Pancreas (tissue), 10 donors: ENCODE measurements around the gene COG4. TPM values are rescaled to one million over a fixed set of nuclear protein-coding genes. Genes with fewer than 3 reads are reported as not detected.

Experiments
- ATAC-seq, 4 donors: fragments of 200-7000 bp; cut with Tn5 transposase; one replicate each; pipeline versions ENCODE4 v1.8.0 to v1.9.1; 2020; ENCODE audit warnings: mild to moderate bottlenecking in 4 of 4, moderate library complexity in 4 of 4
- DNase-seq, 6 donors: peaks; one replicate each; pipeline ENCODE4 v3.0.0-alpha.2; 2020
- FAIRE-seq: peaks from 2 replicates; lab custom pipeline; 2012; peaks lifted over from hg19 to GRCh38; lab: Jason Lieb, UNC
- H3K27ac ChIP-seq, 4 donors: fragments of 200-600 bp; sonication (generic); 1 replicate in 3 of 4; 2 replicates in 1 of 4; pipeline versions ENCODE4 v1.5.0 to v1.8.0; 2020
- H3K27me3 ChIP-seq, 4 donors: fragments of 200-600 bp; one replicate each; pipeline ENCODE4 v1.8.0; 2021
- H3K36me3 ChIP-seq, 3 donors: fragments of 200-600 bp; sonication (generic) in 1 of 3; one replicate each; pipeline versions ENCODE4 v1.5.0 to v1.8.0; 2020 to 2021
- H3K4me1 ChIP-seq, 3 donors: fragments of 200-600 bp; one replicate each; pipeline ENCODE4 v1.8.0; 2021
- H3K4me3 ChIP-seq, 4 donors: fragments of 200-600 bp; sonication (generic) in 2 of 4; one replicate each; pipeline versions ENCODE4 v1.5.0 to v1.8.0; 2020 to 2021
- H3K9me3 ChIP-seq, 4 donors: fragments of 200-600 bp; one replicate each; pipeline ENCODE4 v1.8.0; 2021
- CTCF ChIP-seq, 4 donors: fragments of 200-600 bp; sonication (generic) in 3 of 4; IDR thresholded peaks; one replicate each; pipeline versions ENCODE4 v1.5.0 to v1.8.0; 2021; ENCODE audit warnings: antibody characterized with exemption in 4 of 4
- WGBS, 2 donors: extraction: QIAGEN DNeasy Blood & Tissue Kit; methylation state at CpG; one replicate each; pipeline ENCODE4 v1.1.7; 2013; 5-methylcytosine and 5-hydroxymethylcytosine counted together
- intact Hi-C, 3 donors: fragments of 100-400 bp; cut with DNase I; formaldehyde crosslinking; loops; one replicate each; pipeline versions ENCODE4 v1.11.1 to v1.14.2; 2022
- polyA plus RNA-seq, 2 donors: library from polyadenylated mRNA; stranded (reverse); fragments of 200-250 nt; gene quantifications; one replicate each; pipeline ENCODE4 v1.2.3, GENCODE V29; 2013
- total RNA-seq, 6 donors: library from RNA; stranded (reverse); fragmentation: NEBNext Ultra II Directional in 4 of 6; extraction: Animal tissue kit (Norgen Biotek cat#: 25700) in 4 of 6; gene quantifications; one replicate each; pipeline versions ENCODE4 v1.2.1 to v1.2.4, GENCODE V29; 2021 to 2023
- donor health status: healthy with polysubstance abuse.
- donor health status: DM: no; HTN: no; CAD: no; lungs with moderate emphysema.
- donor health status: DM: no; HTN: no; CAD: no.
- donor health status: control.
- donor health status: control.
- donor health status: Bipolar disorder and iron deficiency.
- donor health status: DM: yes; HTN: yes; CAD: no.
- donor health status: DM: no; HTN: no; CAD: no.
- donor health status: DM: no; HTN: no; CAD: no.
- donor health status: DM: yes; HTN: yes; CAD: no.

COG4 gene
- total and polyA plus RNA-seq, 8 donors = 12.3 to 56.4 (median 19.3) TPM

DNA sequence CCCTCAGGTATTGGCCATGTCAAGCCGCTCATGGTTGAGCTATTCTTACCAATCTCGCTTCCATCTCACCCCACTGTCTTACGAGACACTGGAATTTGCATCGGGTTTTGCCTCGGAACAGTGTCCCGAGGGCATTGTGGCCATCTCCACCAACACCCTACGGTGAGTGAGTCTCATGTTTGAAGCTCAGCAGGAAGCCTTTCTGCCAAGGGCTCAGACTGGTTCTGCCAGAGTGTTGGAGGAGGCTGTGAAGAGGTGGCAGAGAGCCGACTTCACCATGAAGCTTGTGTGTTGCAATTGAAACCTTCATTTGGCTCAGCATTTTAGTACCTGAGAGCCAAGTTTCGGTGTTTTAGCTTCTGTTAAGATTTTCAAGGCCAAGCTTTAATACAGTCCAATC, 38.3 kb upstream of the COG4 start:
- Histone ChIP-seq H3K4me1 (no peaks in the 10 kb centered on the region), H3K36me3 (peaks cover 21 to 98% (median 50%) of the 10 kb centered on the region in 3 donors), H3K4me3 (no peak overlapping the region), H3K27ac (no peak overlapping the region), H3K9me3 (no peaks in the 10 kb centered on the region), H3K27me3 (no peaks in the 10 kb centered on the region)
- WGBS, 2 donors = 81 to 85% methylated on average over 9 of the region's 9 CpGs
- DNase-seq (no peak), ATAC-seq (peak; percentile 36 to 67 (median 46)), FAIRE-seq (no peak)
- intact Hi-C loops = no loop called here
- TF ChIP-seq CTCF (IDR thresholded peaks at IDR 0.05) = no peak

DNA sequence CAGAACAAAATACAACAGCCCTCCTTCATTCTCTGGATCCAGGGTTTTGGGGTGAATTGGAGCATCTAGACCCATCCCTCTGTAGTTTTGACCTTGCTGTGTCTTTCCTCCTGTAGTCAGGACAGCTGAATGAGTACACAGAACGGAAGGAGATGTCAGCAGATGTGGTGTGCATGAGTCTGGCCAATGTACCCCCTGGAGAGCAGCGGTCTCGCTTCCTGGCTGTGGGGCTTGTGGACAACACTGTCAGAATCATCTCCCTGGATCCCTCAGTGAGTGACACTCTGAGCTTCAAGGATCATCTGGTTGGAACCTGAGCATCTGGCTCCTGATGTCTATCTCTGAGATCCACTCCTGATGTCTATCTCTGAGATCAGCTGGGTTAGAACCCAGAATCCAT, 32.7 kb upstream of the COG4 start:
- WGBS, 2 donors = 87 to 92% methylated on average over 3 of the region's 3 CpGs
- no peak for TF ChIP-seq CTCF (IDR thresholded peaks at IDR 0.05)
- no peak overlapping the region for H3K4me3 ChIP-seq
- H3K27me3 ChIP-seq = no peaks in the 10 kb centered on the region
- H3K9me3 ChIP-seq = no peaks in the 10 kb centered on the region
- H3K4me1 ChIP-seq = no peaks in the 10 kb centered on the region
- no peak overlapping the region for H3K27ac ChIP-seq
- DNase-seq = no peak
- peak in 2 of 4 donors; percentile 20 to 29 for ATAC-seq
- intact Hi-C loops = no loop called here
- peaks cover 4 to 88% (median 57%) of the 10 kb centered on the region in 3 donors for H3K36me3 ChIP-seq
- FAIRE-seq = no peak

- intact Hi-C loops = no loop called here
- no peaks in the 10 kb centered on the region for H3K9me3 ChIP-seq
- no peak for TF ChIP-seq CTCF (IDR thresholded peaks at IDR 0.05)
- H3K27me3 ChIP-seq = no peaks in the 10 kb centered on the region
- peaks cover 4 to 87% (median 67%) of the 10 kb centered on the region in 3 donors for H3K36me3 ChIP-seq
- DNase-seq (no peak), ATAC-seq (peak in 1 of 4 donors; percentile 41), FAIRE-seq (no peak)
- no peak overlapping the region for H3K4me3 ChIP-seq
- H3K4me1 ChIP-seq = no peaks in the 10 kb centered on the region
- no peak overlapping the region for H3K27ac ChIP-seq
These were observed 30.3 kb upstream of the COG4 start for GRCh38 chr16:70553645-70554044.

- no peaks in the 10 kb centered on the region for H3K27me3 ChIP-seq
- TF ChIP-seq CTCF (IDR thresholded peaks at IDR 0.05) = no peak
- intact Hi-C loops = no loop called here
- no peak overlapping the region for H3K4me3 ChIP-seq
- H3K4me1 ChIP-seq = no peaks in the 10 kb centered on the region
- ATAC-seq (no peak), FAIRE-seq (no peak), DNase-seq (no peak)
- 95% methylated on average over 8 of the region's 8 CpGs for WGBS, 2 donors
- no peak overlapping the region for H3K27ac ChIP-seq
- H3K9me3 ChIP-seq = no peaks in the 10 kb centered on the region
- H3K36me3 ChIP-seq = peaks cover 4 to 87% (median 65%) of the 10 kb centered on the region in 3 donors
These were observed 29.3 kb upstream of the COG4 start for GRCh38 chr16:70552675-70553074.

DNA sequence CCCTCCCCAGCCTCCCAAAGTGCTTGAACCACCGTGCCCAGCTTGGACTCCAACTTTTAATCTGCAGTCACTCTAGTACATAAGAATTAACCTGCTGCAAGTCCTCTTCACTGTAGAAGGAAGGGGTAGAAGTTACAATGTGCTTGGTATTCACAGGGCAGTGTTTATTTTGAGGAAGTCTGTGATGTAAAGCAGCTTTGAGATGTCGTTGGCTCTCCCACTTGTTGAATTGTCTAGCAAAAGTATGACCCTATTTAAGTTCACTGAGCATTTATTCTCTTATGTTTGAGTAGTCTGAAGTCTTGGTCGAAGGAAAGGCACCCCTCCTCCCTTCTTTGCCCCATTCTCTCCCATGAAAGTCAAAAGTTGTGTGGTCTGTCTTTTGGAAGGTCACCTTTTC, 28.4 kb upstream of the COG4 start:
- 82 to 86% methylated on average over 3 of the region's 3 CpGs for WGBS, 2 donors
- Histone ChIP-seq H3K4me3 (no peak overlapping the region), H3K9me3 (no peaks in the 10 kb centered on the region), H3K27me3 (no peaks in the 10 kb centered on the region), H3K4me1 (no peaks in the 10 kb centered on the region), H3K36me3 (peaks cover 4 to 78% (median 67%) of the 10 kb centered on the region in 3 donors), H3K27ac (no peak overlapping the region)
- FAIRE-seq (no peak), DNase-seq (no peak), ATAC-seq (no peak)
- intact Hi-C loops = no loop called here
- no peak for TF ChIP-seq CTCF (IDR thresholded peaks at IDR 0.05)
